BE2C (cell line): ENCODE results near the gene OR10A5.
A peak's percentile ranks its signal among the peaks of the same experiment; 100 is the strongest.
"Not testable (repeated sequence)": the region's sequence is repeated elsewhere in the genome, so short reads cannot be mapped to it uniquely, and the experiment has no call there.

Experiments used
- DNase-seq: peaks from one replicate; pipeline ENCODE4 v3.0.0-alpha.2; 2020
- H3K27me3 ChIP-seq: fragments of 250-450 bp; sonication (Bioruptor Pico); 2 replicates; pipeline ENCODE4 v1.5.1; 2020; ENCODE audit warnings: mild to moderate bottlenecking
- H3K36me3 ChIP-seq: fragments of 250-450 bp; sonication (Bioruptor Pico); 2 replicates; pipeline ENCODE4 v1.5.1; 2020; ENCODE audit warnings: mild to moderate bottlenecking
- H3K4me1 ChIP-seq: fragments of 250-450 bp; sonication (Bioruptor Pico); 2 replicates; pipeline ENCODE4 v1.5.1; 2020
- H3K4me3 ChIP-seq: 2 replicates; pipeline ENCODE4 v1.5.1; 2011; ENCODE audit warnings: low read depth, low read length
- H3K9me3 ChIP-seq: fragments of 250-450 bp; sonication (Bioruptor Pico); 2 replicates; pipeline ENCODE4 v1.5.1; 2020
- TF ChIP-seq, protein P1 (sequence below): IDR thresholded peaks from 2 replicates; pipeline ENCODE4 v1.5.1; 2012; ENCODE audit warnings: mild to moderate bottlenecking, low read depth, low read length

OR10A5 gene

DNA sequence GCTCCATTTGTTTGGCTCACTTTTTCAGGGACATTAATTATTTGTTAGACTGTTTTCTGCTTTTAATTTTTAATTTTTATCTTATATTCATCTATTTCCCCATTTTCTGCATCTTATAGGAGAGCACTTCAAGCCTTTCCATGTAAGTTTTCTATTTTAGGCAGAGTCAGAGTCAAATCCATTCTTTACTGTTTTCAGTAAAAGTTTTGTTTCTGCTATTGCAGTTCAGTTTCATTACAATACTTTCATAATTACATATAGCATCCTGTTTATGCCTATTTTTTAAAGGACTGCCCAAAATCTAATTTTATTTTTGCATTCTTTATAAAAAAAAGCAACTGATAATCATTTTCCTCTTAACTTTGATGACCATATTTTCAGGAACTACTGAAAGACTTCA is 3.8 kb upstream of the OR10A5 start:
- Histone ChIP-seq H3K27me3 (no peaks in the 10 kb centered on the region), H3K4me3 (no peak overlapping the region), H3K4me1 (no peaks in the 10 kb centered on the region), H3K36me3 (no peaks in the 10 kb centered on the region), H3K9me3 (no peaks in the 10 kb centered on the region)
- TF ChIP-seq, protein P1, sequence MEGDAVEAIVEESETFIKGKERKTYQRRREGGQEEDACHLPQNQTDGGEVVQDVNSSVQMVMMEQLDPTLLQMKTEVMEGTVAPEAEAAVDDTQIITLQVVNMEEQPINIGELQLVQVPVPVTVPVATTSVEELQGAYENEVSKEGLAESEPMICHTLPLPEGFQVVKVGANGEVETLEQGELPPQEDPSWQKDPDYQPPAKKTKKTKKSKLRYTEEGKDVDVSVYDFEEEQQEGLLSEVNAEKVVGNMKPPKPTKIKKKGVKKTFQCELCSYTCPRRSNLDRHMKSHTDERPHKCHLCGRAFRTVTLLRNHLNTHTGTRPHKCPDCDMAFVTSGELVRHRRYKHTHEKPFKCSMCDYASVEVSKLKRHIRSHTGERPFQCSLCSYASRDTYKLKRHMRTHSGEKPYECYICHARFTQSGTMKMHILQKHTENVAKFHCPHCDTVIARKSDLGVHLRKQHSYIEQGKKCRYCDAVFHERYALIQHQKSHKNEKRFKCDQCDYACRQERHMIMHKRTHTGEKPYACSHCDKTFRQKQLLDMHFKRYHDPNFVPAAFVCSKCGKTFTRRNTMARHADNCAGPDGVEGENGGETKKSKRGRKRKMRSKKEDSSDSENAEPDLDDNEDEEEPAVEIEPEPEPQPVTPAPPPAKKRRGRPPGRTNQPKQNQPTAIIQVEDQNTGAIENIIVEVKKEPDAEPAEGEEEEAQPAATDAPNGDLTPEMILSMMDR, result no peak
- no peak for DNase-seq

DNA sequence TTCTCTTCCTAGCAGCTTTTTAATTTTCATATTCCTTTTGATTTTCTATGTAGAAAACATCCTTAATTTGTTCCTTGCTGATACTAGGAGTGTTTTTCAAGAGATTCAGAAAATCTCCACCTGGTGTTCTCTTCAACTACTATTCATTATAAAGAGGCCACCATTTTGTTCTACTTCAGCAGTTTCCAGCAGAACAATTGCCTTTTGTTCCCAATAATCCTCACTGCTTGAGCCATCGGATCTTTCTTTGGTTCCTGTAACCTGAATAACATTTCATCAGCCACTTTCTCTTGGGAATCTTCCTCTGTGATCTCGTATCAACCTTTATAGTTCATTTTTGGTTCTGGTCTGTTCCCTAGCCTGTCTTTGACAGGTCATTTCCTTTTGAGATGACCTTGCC is 1.8 kb upstream of the OR10A5 start:
- TF ChIP-seq, protein P1, result no peak
- no peak overlapping the region for H3K4me3 ChIP-seq
- no peaks in the 10 kb centered on the region for H3K9me3 ChIP-seq
- H3K36me3 ChIP-seq, result no peaks in the 10 kb centered on the region
- no peaks in the 10 kb centered on the region for H3K4me1 ChIP-seq
- DNase-seq, result no peak
- H3K27me3 ChIP-seq, result no peaks in the 10 kb centered on the region

DNA sequence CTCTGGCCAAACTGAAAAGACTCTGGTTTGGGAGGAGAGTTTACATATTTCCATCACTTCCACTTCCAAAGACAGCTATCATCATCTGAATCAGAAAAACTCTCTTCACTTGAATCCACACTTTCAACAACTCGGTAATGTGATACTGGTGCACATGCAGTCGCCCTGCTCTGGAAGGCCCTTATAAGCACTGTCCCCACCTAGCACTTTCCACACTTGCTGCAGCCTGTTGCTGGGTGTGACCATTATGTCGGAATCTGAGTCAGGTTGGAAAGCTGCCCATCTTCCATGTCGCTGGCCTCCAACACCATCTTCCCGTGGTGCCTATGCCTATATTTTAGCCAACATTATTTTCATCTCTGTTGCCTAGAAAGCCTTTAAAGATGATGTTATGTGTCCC is 1.1 kb upstream of the OR10A5 start:
- Histone ChIP-seq H3K4me1 (no peaks in the 10 kb centered on the region), H3K36me3 (no peaks in the 10 kb centered on the region), H3K27me3 (no peaks in the 10 kb centered on the region), H3K9me3 (no peaks in the 10 kb centered on the region), H3K4me3 (no peak overlapping the region)
- DNase-seq, result no peak
- TF ChIP-seq, protein P1, result no peak

DNA sequence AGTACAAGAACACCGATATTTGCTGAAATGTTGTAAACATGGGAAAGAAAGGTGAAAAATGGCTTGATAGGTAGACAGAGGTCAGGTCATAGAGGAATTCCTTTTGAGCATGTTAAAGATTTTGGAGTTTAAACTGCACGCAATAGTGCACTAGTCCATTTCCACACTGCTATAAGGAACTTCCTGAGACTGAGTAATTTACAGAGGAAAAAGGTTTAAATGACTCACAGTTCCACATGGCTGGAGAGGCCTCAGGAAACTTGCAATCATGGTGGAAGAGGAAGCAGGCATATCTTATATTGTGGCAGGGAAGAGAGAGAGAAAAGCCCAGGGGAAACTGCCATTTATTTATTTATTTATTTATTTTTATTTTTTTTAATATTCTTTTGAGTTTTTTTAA is 5.0 kb downstream of the OR10A5 start:
- Histone ChIP-seq H3K9me3 (no peaks in the 10 kb centered on the region), H3K4me1 (no peaks in the 10 kb centered on the region), H3K4me3 (no peak overlapping the region), H3K27me3 (no peaks in the 10 kb centered on the region), H3K36me3 (no peaks in the 10 kb centered on the region)
- no peak for DNase-seq
- TF ChIP-seq, protein P1, result no peak

DNA sequence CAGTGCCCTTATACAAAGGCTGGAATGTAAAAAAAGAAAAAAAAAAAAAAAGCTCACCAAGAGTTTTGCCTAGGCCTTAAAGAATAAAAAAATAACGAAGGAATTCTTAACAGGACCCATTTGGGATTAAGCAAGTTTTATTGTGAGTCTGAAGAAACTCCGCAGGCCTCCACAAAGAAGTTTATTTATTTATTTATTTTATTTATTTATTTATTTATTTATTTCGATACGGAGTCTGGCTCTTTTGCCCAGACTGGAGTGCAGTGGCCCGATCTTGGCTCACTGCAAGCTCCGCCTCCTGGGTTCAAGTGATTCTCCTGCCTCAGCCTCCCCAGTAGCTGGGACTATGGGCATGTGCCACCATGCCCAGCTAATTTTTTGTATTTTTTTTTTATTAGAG is 9.3 kb downstream of the OR10A5 start:
- not testable (repeated sequence) for H3K4me1 ChIP-seq, H3K9me3 ChIP-seq, DNase-seq, H3K27me3 ChIP-seq, H3K36me3 ChIP-seq, H3K4me3 ChIP-seq

DNA sequence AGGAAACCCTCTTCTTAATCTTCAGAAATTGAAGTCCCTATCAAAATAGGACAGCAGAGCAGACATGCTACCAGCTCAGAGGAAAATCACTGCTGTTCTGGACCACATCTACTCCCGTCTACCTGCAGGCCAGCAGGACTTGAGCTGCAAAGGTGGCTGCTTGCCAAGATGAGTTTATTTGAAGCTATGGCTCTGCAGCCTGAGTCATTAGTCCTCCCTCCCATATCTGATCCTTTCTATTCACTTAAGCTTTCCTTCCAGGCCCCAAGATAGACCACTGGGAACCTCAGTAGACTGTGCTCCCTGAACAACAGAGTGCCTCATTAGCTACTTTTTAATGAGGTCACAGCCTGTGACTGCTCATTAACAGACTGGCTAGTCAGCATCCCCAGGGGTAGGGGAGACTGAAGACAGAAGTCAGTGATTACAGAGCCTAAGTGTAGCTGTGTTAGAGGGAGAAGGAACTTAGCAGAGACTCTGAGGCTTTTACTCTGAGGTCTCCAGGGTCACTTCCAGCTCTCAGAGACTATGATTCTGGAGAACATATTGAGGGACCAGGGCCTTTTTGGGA is 10.6 kb downstream of the OR10A5 start:
- H3K4me3 ChIP-seq, result no peak overlapping the region
- no peaks in the 10 kb centered on the region for H3K27me3 ChIP-seq
- DNase-seq, result peak; percentile 19
- H3K9me3 ChIP-seq, result no peaks in the 10 kb centered on the region
- TF ChIP-seq, protein P1, result no peak
- no peaks in the 10 kb centered on the region for H3K36me3 ChIP-seq
- H3K4me1 ChIP-seq, result no peaks in the 10 kb centered on the region

DNA sequence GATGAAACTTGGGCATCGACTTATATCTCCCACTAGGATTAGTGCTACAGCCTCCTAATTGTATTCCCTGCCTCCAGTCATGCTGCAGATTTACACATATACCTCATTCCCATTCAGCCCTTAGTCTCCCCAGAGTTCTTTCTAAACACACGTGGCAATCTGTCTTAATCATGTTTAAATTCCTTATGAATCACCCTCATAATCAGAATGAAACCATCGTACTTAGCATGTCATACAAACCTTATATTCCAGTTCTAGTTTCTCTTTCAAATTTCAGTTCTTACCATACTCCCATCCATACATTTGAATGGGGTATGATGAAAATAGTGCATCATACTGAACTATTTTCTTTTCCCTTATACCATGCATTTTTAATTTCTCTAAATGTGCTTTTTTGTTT is 11.4 kb downstream of the OR10A5 start:
- TF ChIP-seq, protein P1, result no peak
- no peak for DNase-seq
- Histone ChIP-seq H3K27me3 (no peaks in the 10 kb centered on the region), H3K36me3 (no peaks in the 10 kb centered on the region), H3K4me3 (no peak overlapping the region), H3K4me1 (no peaks in the 10 kb centered on the region), H3K9me3 (no peaks in the 10 kb centered on the region)
